HFFc6 (cell line): ENCODE results near the gene MYLK. TPM values are rescaled to one million over a fixed set of nuclear protein-coding genes. Genes with fewer than 3 reads are reported as not detected.
A peak's percentile ranks its signal among the peaks of the same experiment; 100 is the strongest.
"Not testable (repeated sequence)": the region's sequence is repeated elsewhere in the genome, so short reads cannot be mapped to it uniquely, and the experiment has no call there.

Experiments
- DNase-seq: peaks from one replicate; pipeline ENCODE4 v3.0.0-alpha.2; 2018
- H3K27ac Mint-ChIP-seq: 2 replicates; pipeline ENCODE4 v1.8.0; 2020; ENCODE audit warnings: mild to moderate bottlenecking, mixed read lengths
- H3K27me3 Mint-ChIP-seq: 2 replicates; pipeline ENCODE4 v1.8.0; 2021; ENCODE audit warnings: mild to moderate bottlenecking, moderate library complexity, mixed read lengths; ENCODE audit not compliant: insufficient read depth
- H3K36me3 Mint-ChIP-seq: 2 replicates; pipeline ENCODE4 v1.8.0; 2021; ENCODE audit warnings: low read depth, mixed read lengths
- H3K4me1 Mint-ChIP-seq: 2 replicates; pipeline ENCODE4 v1.8.0; 2020; ENCODE audit warnings: low read depth, mixed read lengths
- H3K4me3 Mint-ChIP-seq: 2 replicates; pipeline ENCODE4 v1.8.0; 2020; ENCODE audit warnings: mild to moderate bottlenecking, moderate library complexity, mixed read lengths
- H3K9me3 Mint-ChIP-seq: 2 replicates; pipeline ENCODE4 v1.8.0; 2020; ENCODE audit warnings: mild to moderate bottlenecking, mixed read lengths
- CTCF ChIP-seq: fragments of 200-600 bp; sonication (generic); IDR thresholded peaks from 2 replicates; pipeline ENCODE4 v1.5.0; 2021; ENCODE audit warnings: antibody characterized with exemption, mild to moderate bottlenecking
- total RNA-seq, 6 experiments: library from RNA; stranded (reverse); fragmentation: NEBNext Ultra II Directional; extraction: Animal tissue kit (Norgen Biotek cat#: 25700); gene quantifications; 2 replicates in 1 of 6; 3 replicates in 5 of 6; pipeline ENCODE4 v1.2.3, GENCODE V29; 2021

MYLK gene
- total RNA-seq, 6 experiments from 2014 or later, result 296 to 431 (median 335) TPM

GRCh38 chr3:123723522-123724168 lies 160.5 kb downstream of the MYLK start:
- H3K27me3 Mint-ChIP-seq, result peaks cover 13% of the 10 kb centered on the region
- TF ChIP-seq CTCF, result peak; percentile 87
- H3K36me3 Mint-ChIP-seq, result peaks cover 46% of the 10 kb centered on the region
- peak; percentile 80 for DNase-seq
- no peaks in the 10 kb centered on the region for H3K9me3 Mint-ChIP-seq
- peaks cover 63% of the 10 kb centered on the region for H3K4me1 Mint-ChIP-seq
- peak overlapping the region; percentile 77 for H3K27ac Mint-ChIP-seq
- H3K4me3 Mint-ChIP-seq, result no peak overlapping the region

- TF ChIP-seq CTCF, result no peak
- Mint-ChIP-seq H3K4me3 (no peak overlapping the region), H3K4me1 (peaks cover 63% of the 10 kb centered on the region), H3K9me3 (no peaks in the 10 kb centered on the region), H3K27me3 (peaks cover 15% of the 10 kb centered on the region), H3K36me3 (peaks cover 47% of the 10 kb centered on the region), H3K27ac (peak overlapping the region; percentile 77)
- DNase-seq, result no peak
These were observed 161.1 kb downstream of the MYLK start for GRCh38 chr3:123723070-123723469.

- H3K27me3 Mint-ChIP-seq, result peaks cover 18% of the 10 kb centered on the region
- no peak for TF ChIP-seq CTCF
- H3K9me3 Mint-ChIP-seq, result no peaks in the 10 kb centered on the region
- H3K27ac Mint-ChIP-seq, result no peak overlapping the region
- peaks cover 63% of the 10 kb centered on the region for H3K4me1 Mint-ChIP-seq
- H3K4me3 Mint-ChIP-seq, result no peak overlapping the region
- H3K36me3 Mint-ChIP-seq, result peaks cover 42% of the 10 kb centered on the region
- no peak for DNase-seq
These were observed 161.7 kb downstream of the MYLK start for GRCh38 chr3:123722456-123722855.

GRCh38 chr3:123722021-123722420 lies 162.1 kb downstream of the MYLK start:
- peaks cover 18% of the 10 kb centered on the region for H3K27me3 Mint-ChIP-seq
- H3K27ac Mint-ChIP-seq, result no peak overlapping the region
- H3K4me1 Mint-ChIP-seq, result peaks cover 64% of the 10 kb centered on the region
- H3K36me3 Mint-ChIP-seq, result peaks cover 41% of the 10 kb centered on the region
- H3K4me3 Mint-ChIP-seq, result no peak overlapping the region
- TF ChIP-seq CTCF, result no peak
- no peak for DNase-seq
- H3K9me3 Mint-ChIP-seq, result no peaks in the 10 kb centered on the region

- Mint-ChIP-seq H3K27me3 (peaks cover 20% of the 10 kb centered on the region), H3K4me1 (peaks cover 64% of the 10 kb centered on the region), H3K36me3 (peaks cover 41% of the 10 kb centered on the region), H3K27ac (peak overlapping the region; percentile 51; the same call in 1 of the 2 replicates)
- not testable (repeated sequence) for DNase-seq, H3K4me3 Mint-ChIP-seq, H3K9me3 Mint-ChIP-seq
These were observed 162.9 kb downstream of the MYLK start for GRCh38 chr3:123721095-123721689.

- Mint-ChIP-seq H3K27ac (peak overlapping the region; percentile 51), H3K27me3 (peaks cover 20% of the 10 kb centered on the region), H3K36me3 (peaks cover 42% of the 10 kb centered on the region), H3K4me1 (peaks cover 69% of the 10 kb centered on the region), H3K4me3 (no peak overlapping the region), H3K9me3 (no peaks in the 10 kb centered on the region)
- no peak for DNase-seq
- TF ChIP-seq CTCF, result no peak
These were observed 163.5 kb downstream of the MYLK start for GRCh38 chr3:123720638-123721037.
